Spleen (tissue), 7 donors: ENCODE data around the gene CDK3.

Source experiments
- POLR2A ChIP-seq, 3 donors: fragments of 450-650 bp; IDR thresholded peaks; one replicate each; pipeline ENCODE4 v1.5.1; 2017; ENCODE audit warnings: antibody characterized with exemption in 3 of 3, mild to moderate bottlenecking in 1 of 3
- TF ChIP-seq, protein P1 (sequence below), 11 experiments: fragments of 200-600 bp in 7 of 11; fragments of 450-650 bp in 4 of 11; sonication (generic) in 4 of 11; IDR thresholded peaks in 8 of 11; conservative IDR thresholded peaks in 3 of 11; 1 replicate in 7 of 11; 2 replicates in 4 of 11; pipeline versions ENCODE4 v1.4.0 to v1.8.0; 2016 to 2021; ENCODE audit warnings: antibody characterized with exemption in 11 of 11, inconsistent platforms in 4 of 11, mild to moderate bottlenecking in 1 of 11
- donor health status: DM: no; HTN: no; CAD: no; lungs with moderate emphysema.
- donor health status: DM: no; HTN: no; CAD: no.
- donor health status: DM: no; HTN: no; CAD: no.

DNA sequence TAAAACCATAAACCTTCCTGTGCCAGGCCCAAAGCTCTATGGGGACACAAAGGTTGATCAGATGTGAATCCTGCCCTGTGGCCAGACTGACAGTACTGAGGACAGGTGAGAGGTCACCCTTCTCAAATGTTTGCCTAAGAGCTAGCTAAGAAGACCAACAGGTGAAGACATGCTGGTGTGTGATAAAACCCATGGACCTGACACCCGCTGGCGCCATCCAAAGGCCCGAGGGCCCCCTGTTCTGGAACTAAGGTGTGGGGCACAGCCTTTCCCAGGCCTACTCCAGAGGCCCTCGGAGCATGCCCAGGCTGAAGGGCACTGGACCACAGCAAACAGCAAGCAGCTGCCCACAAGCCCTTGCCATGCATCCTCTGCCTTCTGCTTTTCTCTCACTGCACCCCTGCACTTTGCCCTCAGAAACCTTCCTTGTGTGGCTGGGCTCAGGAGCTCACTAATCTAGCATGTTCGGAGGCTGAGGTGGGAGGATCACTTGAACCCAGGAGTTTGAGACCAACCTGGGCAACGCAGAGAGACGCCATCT lies 5.2 kb upstream of the CDK3 start:
- TF ChIP-seq, protein P1, sequence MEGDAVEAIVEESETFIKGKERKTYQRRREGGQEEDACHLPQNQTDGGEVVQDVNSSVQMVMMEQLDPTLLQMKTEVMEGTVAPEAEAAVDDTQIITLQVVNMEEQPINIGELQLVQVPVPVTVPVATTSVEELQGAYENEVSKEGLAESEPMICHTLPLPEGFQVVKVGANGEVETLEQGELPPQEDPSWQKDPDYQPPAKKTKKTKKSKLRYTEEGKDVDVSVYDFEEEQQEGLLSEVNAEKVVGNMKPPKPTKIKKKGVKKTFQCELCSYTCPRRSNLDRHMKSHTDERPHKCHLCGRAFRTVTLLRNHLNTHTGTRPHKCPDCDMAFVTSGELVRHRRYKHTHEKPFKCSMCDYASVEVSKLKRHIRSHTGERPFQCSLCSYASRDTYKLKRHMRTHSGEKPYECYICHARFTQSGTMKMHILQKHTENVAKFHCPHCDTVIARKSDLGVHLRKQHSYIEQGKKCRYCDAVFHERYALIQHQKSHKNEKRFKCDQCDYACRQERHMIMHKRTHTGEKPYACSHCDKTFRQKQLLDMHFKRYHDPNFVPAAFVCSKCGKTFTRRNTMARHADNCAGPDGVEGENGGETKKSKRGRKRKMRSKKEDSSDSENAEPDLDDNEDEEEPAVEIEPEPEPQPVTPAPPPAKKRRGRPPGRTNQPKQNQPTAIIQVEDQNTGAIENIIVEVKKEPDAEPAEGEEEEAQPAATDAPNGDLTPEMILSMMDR (IDR thresholded peaks at IDR 0.05 in 8 of 11, conservative IDR thresholded peaks at IDR 0.05 in 3 of 11): no peak
- TF ChIP-seq POLR2A (IDR thresholded peaks at IDR 0.05): no peak
